C4-2B (cell line): ENCODE measurements around the gene DBH.

Experiments
- ZFX ChIP-seq: fragments of 450-650 bp; IDR thresholded peaks from 2 replicates; pipeline ENCODE4 v1.6.1; 2017
- TF ChIP-seq, protein P1 (sequence below): fragments of 450-650 bp; conservative IDR thresholded peaks from 2 replicates; pipeline ENCODE4 v1.5.1; 2017; ENCODE audit warnings: mild to moderate bottlenecking

DNA sequence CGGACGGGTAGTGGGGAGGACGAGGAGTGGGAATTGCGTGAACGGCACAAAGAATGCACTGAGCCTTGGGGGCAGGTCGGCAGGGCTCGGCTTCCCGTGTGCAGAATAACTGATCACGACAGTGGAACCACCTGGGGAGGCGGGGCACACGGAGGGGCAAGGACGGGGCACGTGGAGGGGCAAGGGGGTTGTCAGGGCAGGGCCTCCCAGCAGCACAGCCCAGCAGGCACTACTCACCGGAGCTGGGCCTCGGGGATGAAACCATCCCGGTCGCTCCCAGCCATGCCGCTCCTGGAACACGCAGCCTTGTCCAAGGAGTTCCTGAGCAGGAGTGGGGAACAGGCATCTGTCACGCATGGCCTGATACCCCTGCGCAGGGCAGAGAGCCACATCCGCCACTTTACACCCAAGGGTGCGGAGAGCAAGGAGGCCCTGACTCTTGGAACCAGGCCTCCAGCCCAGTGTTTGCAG is 68.6 kb downstream of the DBH start:
- TF ChIP-seq, protein P1, sequence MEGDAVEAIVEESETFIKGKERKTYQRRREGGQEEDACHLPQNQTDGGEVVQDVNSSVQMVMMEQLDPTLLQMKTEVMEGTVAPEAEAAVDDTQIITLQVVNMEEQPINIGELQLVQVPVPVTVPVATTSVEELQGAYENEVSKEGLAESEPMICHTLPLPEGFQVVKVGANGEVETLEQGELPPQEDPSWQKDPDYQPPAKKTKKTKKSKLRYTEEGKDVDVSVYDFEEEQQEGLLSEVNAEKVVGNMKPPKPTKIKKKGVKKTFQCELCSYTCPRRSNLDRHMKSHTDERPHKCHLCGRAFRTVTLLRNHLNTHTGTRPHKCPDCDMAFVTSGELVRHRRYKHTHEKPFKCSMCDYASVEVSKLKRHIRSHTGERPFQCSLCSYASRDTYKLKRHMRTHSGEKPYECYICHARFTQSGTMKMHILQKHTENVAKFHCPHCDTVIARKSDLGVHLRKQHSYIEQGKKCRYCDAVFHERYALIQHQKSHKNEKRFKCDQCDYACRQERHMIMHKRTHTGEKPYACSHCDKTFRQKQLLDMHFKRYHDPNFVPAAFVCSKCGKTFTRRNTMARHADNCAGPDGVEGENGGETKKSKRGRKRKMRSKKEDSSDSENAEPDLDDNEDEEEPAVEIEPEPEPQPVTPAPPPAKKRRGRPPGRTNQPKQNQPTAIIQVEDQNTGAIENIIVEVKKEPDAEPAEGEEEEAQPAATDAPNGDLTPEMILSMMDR: no peak
- TF ChIP-seq ZFX: no peak
